AG04450 (cell line): ENCODE data around the gene ELMOD3. TPM values are rescaled to one million over a fixed set of nuclear protein-coding genes. Genes with fewer than 3 reads are reported as not detected.
A peak's percentile ranks its signal among the peaks of the same experiment; 100 is the strongest.

Experiments used
- CTCF ChIA-PET: fragments of 300-600, 350-600 bp; formaldehyde crosslinking; extraction: SDS; loops from one replicate; lab custom pipeline; 2022; ENCODE audit warnings: antibody characterized with exemption, inconsistent platforms; lab: Charles Lee
- POLR2A ChIA-PET: fragments of 350-600 bp; formaldehyde crosslinking; extraction: SDS; loops from one replicate; lab custom pipeline; 2021; ENCODE audit warnings: antibody characterized with exemption, inconsistent platforms; lab: Yijun Ruan, JAX
- DNase-seq: peaks from one replicate; pipeline ENCODE4 v3.0.0-alpha.2; 2011; ENCODE audit warnings: low read depth, low spot score
- H3K27ac ChIP-seq: one replicate; pipeline ENCODE4 v1.5.1; 2012; ENCODE audit warnings: low read depth, low read length, control low read depth
- H3K27me3 ChIP-seq: one replicate; pipeline ENCODE4 v1.6.0; 2012; ENCODE audit warnings: low read length; ENCODE audit not compliant: control insufficient read depth, insufficient read depth
- H3K4me3 ChIP-seq: 2 replicates; pipeline ENCODE4 v1.5.1; 2011; ENCODE audit warnings: mild to moderate bottlenecking, low read depth, low read length, control low read depth
- H3K9me3 ChIP-seq: 2 replicates; pipeline ENCODE4 v1.5.1; 2012; ENCODE audit warnings: low read length; ENCODE audit not compliant: control insufficient read depth, insufficient read depth
- CTCF ChIP-seq: IDR thresholded peaks from 2 replicates; pipeline ENCODE4 v1.5.1; 2011; ENCODE audit warnings: low read depth, low read length, control low read depth, inconsistent platforms
- polyA plus RNA-seq: library from polyadenylated mRNA; depleted of rRNA; stranded (reverse); fragments of >200 nt; gene quantifications from 2 replicates; pipeline ENCODE4 v1.2.3, GENCODE V29; 2011

The ELMOD3 gene
- polyA plus RNA-seq, 1 experiment = 17.8 TPM

GRCh38 chr2:85418132-85419008 is 63.8 kb downstream of the ELMOD3 start, which contains the start of gene SH2D6:
Gene SH2D6, plus strand, starts transcription at chr2:85418714. Its CDS starts 10,752 bp downstream, at chr2:85429466.
- no peaks in the 10 kb centered on the region for H3K27me3 ChIP-seq
- H3K27ac ChIP-seq = peak within 1 kb of the TSS; percentile 83
- peak; percentile 37 for DNase-seq
- no peak for TF ChIP-seq CTCF
- H3K4me3 ChIP-seq = peak within 1 kb of the TSS; percentile 78
- ChIA-PET POLR2A (interaction anchor here (0.5 to 6.1 kb wide), 9 partner anchors 64 to 212 kb away, joined by 3 to 115 read pairs (median 6); partner anchors contain the start of genes C2orf68, ELMOD3, MAT2A and RETSAT), CTCF (interaction anchor here (2.0 to 6.0 kb wide), 3 partner anchors 119 to 133 kb away, joined by 9 to 124 read pairs (median 13); no protein-coding TSS in a partner anchor)
- peaks cover 3% of the 10 kb centered on the region; the same call in 1 of the 2 replicates for H3K9me3 ChIP-seq

- ChIA-PET CTCF (interaction anchor here (1.0 to 6.0 kb wide), 6 partner anchors 118 to 218 kb away, joined by 5 to 124 read pairs (median 11); partner anchors contain the start of gene MAT2A), POLR2A (interaction anchor here (0.5 to 6.1 kb wide), 10 partner anchors 14 to 212 kb away, joined by 3 to 115 read pairs (median 6); partner anchors contain the start of genes C2orf68, ELMOD3, MAT2A and RETSAT)
- Histone ChIP-seq H3K27ac (peak overlapping the region; percentile 83), H3K27me3 (no peaks in the 10 kb centered on the region), H3K9me3 (peaks cover 3% of the 10 kb centered on the region; the same call in 1 of the 2 replicates), H3K4me3 (peak overlapping the region; percentile 78)
- DNase-seq = no peak
- TF ChIP-seq CTCF = no peak
These were observed 64.6 kb downstream of the ELMOD3 start for GRCh38 chr2:85419009-85419675.

GRCh38 chr2:85420536-85421259 is 66.1 kb downstream of the ELMOD3 start:
- no peak for DNase-seq
- Histone ChIP-seq H3K27me3 (no peaks in the 10 kb centered on the region), H3K9me3 (peaks cover 3% of the 10 kb centered on the region; the same call in 1 of the 2 replicates), H3K27ac (peak overlapping the region; percentile 83), H3K4me3 (no peak overlapping the region; the same call in 1 of the 2 replicates)
- ChIA-PET CTCF (interaction anchor here (0.6 to 6.0 kb wide), 17 partner anchors 9 to 217 kb away, joined by 3 to 124 read pairs (median 4); partner anchors contain the start of gene MAT2A), POLR2A (interaction anchor here (1.0 to 6.1 kb wide), 9 partner anchors 13 to 195 kb away, joined by 3 to 115 read pairs (median 6); partner anchors contain the start of genes MAT2A and USP39)
- TF ChIP-seq CTCF = peak; percentile 97

GRCh38 chr2:85421260-85422071 is 66.9 kb downstream of the ELMOD3 start:
- no peak for TF ChIP-seq CTCF
- no peaks in the 10 kb centered on the region for H3K27me3 ChIP-seq
- no peak for DNase-seq
- H3K9me3 ChIP-seq = peaks cover 3% of the 10 kb centered on the region; the same call in 1 of the 2 replicates
- ChIA-PET POLR2A (interaction anchor here (0.6 to 6.1 kb wide), 10 partner anchors 12 to 195 kb away, joined by 3 to 115 read pairs (median 5); partner anchors contain the start of genes MAT2A and USP39), CTCF (interaction anchor here (0.6 to 6.0 kb wide), 14 partner anchors 8 to 216 kb away, joined by 3 to 124 read pairs (median 4); partner anchors contain the start of gene MAT2A)
- peak overlapping the region; percentile 83 for H3K27ac ChIP-seq
- H3K4me3 ChIP-seq = no peak overlapping the region
